Tibial nerve (tissue), 4 donors: Measurements from ENCODE around the gene PLCD4.

Experiments
- EP300 ChIP-seq, 2 donors: sonication (generic); formaldehyde crosslinking; IDR thresholded peaks; one replicate each; pipeline ENCODE4 v1.6.1; 2017; ENCODE audit warnings: antibody characterized with exemption in 2 of 2, mild to moderate bottlenecking in 1 of 2
- POLR2A ChIP-seq, 2 donors: fragments of 450-650 bp; IDR thresholded peaks; one replicate each; pipeline ENCODE4 v1.6.1; 2017; ENCODE audit warnings: antibody characterized with exemption in 2 of 2, mild to moderate bottlenecking in 2 of 2, moderate library complexity in 2 of 2
- TF ChIP-seq, protein P1 (sequence below), 5 experiments: fragments of 200-600 bp in 3 of 5; fragments of 450-650 bp in 2 of 5; sonication (generic) in 3 of 5; IDR thresholded peaks; one replicate each; pipeline ENCODE4 v1.5.1; 2016 to 2019; ENCODE audit warnings: antibody characterized with exemption in 5 of 5, mild to moderate bottlenecking in 3 of 5, moderate library complexity in 2 of 5

DNA sequence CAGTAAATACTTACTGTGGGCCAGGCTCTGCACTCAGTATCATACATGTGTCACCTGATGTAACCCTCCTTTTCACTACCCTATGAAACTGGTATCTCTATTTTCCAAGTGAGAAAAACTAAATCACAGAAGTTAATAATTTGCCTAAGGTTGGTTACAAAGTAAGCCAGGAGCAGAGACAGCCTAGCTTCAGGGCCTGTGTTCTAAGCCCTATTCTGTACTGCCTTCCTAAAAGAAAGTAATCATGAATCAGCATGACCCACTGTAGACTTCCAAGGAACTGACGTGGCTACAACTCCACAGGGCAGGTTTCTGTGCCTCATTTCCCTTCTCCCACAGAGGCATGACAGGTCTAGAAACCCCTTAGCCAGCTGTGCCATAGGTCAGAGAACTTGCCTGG lies 37.4 kb downstream of the PLCD4 start:
- TF ChIP-seq, protein P1, sequence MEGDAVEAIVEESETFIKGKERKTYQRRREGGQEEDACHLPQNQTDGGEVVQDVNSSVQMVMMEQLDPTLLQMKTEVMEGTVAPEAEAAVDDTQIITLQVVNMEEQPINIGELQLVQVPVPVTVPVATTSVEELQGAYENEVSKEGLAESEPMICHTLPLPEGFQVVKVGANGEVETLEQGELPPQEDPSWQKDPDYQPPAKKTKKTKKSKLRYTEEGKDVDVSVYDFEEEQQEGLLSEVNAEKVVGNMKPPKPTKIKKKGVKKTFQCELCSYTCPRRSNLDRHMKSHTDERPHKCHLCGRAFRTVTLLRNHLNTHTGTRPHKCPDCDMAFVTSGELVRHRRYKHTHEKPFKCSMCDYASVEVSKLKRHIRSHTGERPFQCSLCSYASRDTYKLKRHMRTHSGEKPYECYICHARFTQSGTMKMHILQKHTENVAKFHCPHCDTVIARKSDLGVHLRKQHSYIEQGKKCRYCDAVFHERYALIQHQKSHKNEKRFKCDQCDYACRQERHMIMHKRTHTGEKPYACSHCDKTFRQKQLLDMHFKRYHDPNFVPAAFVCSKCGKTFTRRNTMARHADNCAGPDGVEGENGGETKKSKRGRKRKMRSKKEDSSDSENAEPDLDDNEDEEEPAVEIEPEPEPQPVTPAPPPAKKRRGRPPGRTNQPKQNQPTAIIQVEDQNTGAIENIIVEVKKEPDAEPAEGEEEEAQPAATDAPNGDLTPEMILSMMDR (IDR thresholded peaks at IDR 0.05) = no peak
- no peak for TF ChIP-seq POLR2A (IDR thresholded peaks at IDR 0.05)
- TF ChIP-seq EP300 (IDR thresholded peaks at IDR 0.05) = no peak
